GM13976 (cell line): ENCODE results near the gene HIVEP3.

Experiments
- DNase-seq: peaks from one replicate; pipeline ENCODE4 v3.0.0; 2012; ENCODE audit warnings: low spot score
- in situ Hi-C: fragments of 300-500 bp; cut with MboI; formaldehyde crosslinking; loops from one replicate; pipeline ENCODE4 v1.12.0; 2022; ENCODE audit warnings: low sequenced_read_pairs, mixed read lengths, inconsistent platforms; ENCODE audit not compliant: unreplicated experiment
- TF ChIP-seq, protein P1 (sequence below): IDR thresholded peaks from 2 replicates; pipeline ENCODE4 v1.5.1; 2012; ENCODE audit warnings: borderline replicate concordance, mild to moderate bottlenecking; ENCODE audit not compliant: insufficient read depth; ENCODE audit errors: extremely low read depth, missing control alignments, control extremely low read depth

HIVEP3 gene

GRCh38 chr1:41538741-41539417, 379.8 kb downstream of the HIVEP3 start:
- TF ChIP-seq, protein P1, sequence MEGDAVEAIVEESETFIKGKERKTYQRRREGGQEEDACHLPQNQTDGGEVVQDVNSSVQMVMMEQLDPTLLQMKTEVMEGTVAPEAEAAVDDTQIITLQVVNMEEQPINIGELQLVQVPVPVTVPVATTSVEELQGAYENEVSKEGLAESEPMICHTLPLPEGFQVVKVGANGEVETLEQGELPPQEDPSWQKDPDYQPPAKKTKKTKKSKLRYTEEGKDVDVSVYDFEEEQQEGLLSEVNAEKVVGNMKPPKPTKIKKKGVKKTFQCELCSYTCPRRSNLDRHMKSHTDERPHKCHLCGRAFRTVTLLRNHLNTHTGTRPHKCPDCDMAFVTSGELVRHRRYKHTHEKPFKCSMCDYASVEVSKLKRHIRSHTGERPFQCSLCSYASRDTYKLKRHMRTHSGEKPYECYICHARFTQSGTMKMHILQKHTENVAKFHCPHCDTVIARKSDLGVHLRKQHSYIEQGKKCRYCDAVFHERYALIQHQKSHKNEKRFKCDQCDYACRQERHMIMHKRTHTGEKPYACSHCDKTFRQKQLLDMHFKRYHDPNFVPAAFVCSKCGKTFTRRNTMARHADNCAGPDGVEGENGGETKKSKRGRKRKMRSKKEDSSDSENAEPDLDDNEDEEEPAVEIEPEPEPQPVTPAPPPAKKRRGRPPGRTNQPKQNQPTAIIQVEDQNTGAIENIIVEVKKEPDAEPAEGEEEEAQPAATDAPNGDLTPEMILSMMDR: no peak
- no peak for DNase-seq
- in situ Hi-C loops: no loop called here

DNA sequence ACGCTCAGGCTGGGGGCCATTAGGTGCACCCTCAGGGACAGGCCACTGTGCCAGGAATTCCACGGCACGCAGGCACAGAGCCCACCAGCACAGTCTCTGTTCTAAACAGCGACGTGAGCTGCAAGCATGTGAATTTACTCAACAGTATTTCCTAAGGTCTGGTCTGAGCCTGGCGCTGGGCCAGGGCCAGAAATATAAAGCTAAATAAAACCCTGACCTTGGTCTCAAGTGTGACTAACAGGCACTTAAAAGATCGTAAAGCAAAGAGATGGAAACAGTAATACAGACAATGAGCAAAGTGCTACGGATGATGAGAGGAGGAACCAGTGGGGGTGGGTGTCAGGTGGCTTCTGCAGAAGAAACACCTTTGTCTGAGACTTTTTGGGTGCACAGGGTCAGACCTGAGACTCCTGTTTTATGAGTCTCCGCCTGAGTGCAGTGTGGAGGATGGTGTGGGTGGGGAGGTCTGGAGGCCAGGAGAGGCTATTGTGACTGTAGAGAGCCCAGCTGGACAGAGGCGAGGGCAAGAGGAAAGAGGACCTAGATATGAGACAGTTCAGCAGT, 380.9 kb downstream of the HIVEP3 start:
- TF ChIP-seq, protein P1: no peak
- no peak for DNase-seq
- in situ Hi-C loops: no loop called here

DNA sequence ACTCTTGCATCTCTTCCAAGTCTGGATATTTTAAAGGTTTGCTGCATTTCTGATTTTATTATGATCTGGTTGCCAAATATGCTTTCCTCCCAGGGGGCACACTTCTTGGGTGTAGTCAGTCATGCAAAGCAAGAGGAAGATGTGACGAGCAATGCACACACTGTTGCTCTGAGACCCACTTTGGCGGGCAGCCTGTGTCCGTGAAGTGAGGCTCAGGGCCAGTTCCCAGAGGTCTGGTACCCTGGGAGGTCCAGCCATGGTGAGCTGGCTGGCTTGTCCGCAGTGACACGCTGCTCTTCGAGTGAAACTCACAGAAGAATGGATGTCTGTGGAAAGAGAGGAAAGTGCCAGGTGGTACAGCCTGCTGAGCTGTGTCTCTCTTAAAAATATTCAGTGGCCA, 381.5 kb downstream of the HIVEP3 start:
- TF ChIP-seq, protein P1: no peak
- in situ Hi-C loops: no loop called here
- no peak for DNase-seq

DNA sequence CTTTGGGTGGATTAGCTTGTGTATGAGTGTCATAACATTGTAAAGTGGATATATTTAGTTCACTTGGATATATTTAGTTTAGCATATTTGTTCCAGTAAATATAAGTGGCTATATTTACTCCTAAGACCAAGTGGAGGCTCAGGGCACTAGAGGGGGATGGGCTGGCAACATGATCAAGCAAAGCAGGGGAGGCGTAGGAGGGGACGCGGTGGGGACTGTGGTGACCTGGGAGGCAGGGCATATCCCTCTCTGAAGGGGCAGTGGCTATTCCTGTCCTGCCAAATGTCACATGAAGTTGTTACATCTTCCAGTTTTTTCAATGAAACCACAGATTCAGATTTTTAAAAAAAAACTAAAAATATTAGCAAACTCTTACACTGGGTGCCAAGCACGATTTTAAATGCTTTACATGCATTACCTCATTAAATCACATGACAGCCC, 382.3 kb downstream of the HIVEP3 start:
- DNase-seq: no peak
- in situ Hi-C loops: no loop called here
- TF ChIP-seq, protein P1: no peak

GRCh38 chr1:41535716-41536115, 383.0 kb downstream of the HIVEP3 start:
- no peak for DNase-seq
- TF ChIP-seq, protein P1: no peak
- in situ Hi-C loops: no loop called here

DNA sequence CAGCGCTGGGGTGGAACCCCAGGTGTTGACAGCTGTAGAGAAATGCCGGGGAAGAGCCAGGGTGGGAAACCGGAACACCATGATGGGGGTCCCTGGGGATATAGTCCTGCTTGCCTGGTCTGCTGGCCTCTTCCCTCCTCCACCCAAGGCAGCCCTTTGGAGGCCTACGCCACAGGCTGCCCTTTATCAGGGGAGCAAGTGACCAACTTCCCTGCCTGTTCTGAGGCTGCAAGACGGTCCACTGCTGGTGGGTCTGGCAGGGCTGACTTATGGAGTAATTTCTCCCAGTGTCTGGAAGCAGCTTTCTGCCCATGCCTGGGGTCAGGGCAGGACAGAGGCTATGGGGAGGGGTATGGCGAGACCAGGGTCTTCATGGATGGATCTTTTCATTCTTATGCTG, 383.4 kb downstream of the HIVEP3 start:
- TF ChIP-seq, protein P1: no peak
- in situ Hi-C loops: no loop called here
- DNase-seq: no peak
